Measurements from ENCODE around the gene NCAN.
A peak's percentile ranks its signal among the peaks of the same experiment; 100 is the strongest.
"Not testable (repeated sequence)": the region's sequence is repeated elsewhere in the genome, so short reads cannot be mapped to it uniquely, and the experiment has no call there.

The NCAN gene

DNA sequence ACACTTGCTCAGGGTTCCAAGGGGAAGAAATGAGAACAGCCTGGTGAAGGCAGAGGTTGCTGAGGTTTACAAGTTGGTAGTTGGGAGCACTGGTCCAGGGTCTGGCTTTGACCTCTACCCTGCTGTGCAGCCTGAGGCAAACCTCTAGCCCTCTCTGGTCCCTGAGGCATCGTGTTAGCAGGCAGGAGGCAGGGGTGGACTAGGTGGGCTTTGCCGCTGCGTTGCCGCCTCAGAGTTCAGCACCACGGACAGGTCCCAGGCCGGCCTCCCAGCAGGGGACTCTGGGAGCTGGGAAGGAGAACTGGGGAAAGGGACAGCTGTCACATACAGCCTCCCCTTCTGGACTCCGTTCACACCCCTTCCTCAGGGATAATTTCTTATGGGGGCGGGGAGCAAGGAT, 3.1 kb downstream of the NCAN start:
- H3K9me3 ChIP-seq (ENCODE audit: low read depth, low read length), result no peaks in the 10 kb centered on the region
- H3K36me3 ChIP-seq (ENCODE audit: insufficient read depth, low read length), result no peaks in the 10 kb centered on the region
- H3K4me3 ChIP-seq, result no peak overlapping the region
- no peak for DNase-seq (ENCODE audit: low read depth, low spot score)
- H3K27ac ChIP-seq, result no peak overlapping the region
- TF ChIP-seq POLR2AphosphoS5 (IDR thresholded peaks at IDR 0.05; ENCODE audit: borderline replicate concordance, low read depth, low read length), result no peak
- TF ChIP-seq FOXP2 (optimal IDR thresholded peaks at IDR 0.05; ENCODE audit: control extremely low read depth, extremely low read length, insufficient read depth), result no peak
- no peak for TF ChIP-seq EZH2 (IDR thresholded peaks at IDR 0.05)
- H3K9ac ChIP-seq (ENCODE audit: insufficient read length), result no peak overlapping the region

DNA sequence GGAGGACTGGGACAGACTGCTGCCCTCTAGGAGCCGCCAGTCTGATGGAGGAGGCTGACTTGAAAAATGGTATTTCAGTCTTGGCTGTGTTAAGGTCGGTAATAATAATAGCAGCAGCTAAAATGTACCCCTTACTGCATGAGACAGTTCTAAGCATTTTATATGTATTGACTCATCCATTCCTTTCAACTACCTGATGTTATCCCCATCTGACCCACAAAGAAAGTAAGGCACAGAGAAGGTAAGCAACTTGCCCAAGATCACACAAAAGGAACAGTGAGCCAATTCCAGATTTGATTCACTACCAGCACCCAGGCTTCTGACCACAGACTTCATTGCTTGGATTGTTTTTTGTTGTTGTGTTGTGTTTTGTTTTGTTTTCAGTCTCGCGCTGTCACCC, 4.0 kb downstream of the NCAN start:
- Histone ChIP-seq H3K4me3 (no peak overlapping the region), H3K27ac (no peak overlapping the region), H3K36me3 (ENCODE audit: insufficient read depth, low read length) (no peaks in the 10 kb centered on the region), H3K9me3 (ENCODE audit: low read depth, low read length) (no peaks in the 10 kb centered on the region), H3K9ac (ENCODE audit: insufficient read length) (no peak overlapping the region)
- TF ChIP-seq FOXP2 (optimal IDR thresholded peaks at IDR 0.05; ENCODE audit: control extremely low read depth, extremely low read length, insufficient read depth), result no peak
- TF ChIP-seq POLR2AphosphoS5 (IDR thresholded peaks at IDR 0.05; ENCODE audit: borderline replicate concordance, low read depth, low read length), result no peak
- TF ChIP-seq EZH2 (IDR thresholded peaks at IDR 0.05), result no peak
- no peak for DNase-seq (ENCODE audit: low read depth, low spot score)

DNA sequence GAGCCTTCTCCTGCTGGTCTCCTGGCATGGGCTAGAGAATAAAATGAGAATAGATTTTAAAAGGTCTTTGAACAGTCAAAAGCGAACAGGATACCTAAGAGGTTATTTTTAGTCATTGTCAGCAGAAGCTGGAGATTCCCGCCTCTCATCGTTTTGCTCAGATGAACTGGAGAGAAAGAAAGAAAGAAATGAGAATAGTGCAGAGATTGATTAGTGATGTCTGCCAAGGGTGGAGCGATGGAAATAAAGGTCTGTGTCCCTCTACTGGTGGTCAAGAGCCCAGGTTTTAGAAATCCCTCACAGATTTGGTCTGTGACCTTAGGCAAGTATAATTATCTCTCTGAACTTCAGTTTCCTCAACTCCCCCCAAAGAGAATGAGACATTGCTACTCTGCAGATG, 5.3 kb downstream of the NCAN start:
- DNase-seq (ENCODE audit: low read depth, low spot score), result no peak
- Histone ChIP-seq H3K9ac (ENCODE audit: insufficient read length) (no peak overlapping the region), H3K36me3 (ENCODE audit: insufficient read depth, low read length) (no peaks in the 10 kb centered on the region), H3K9me3 (ENCODE audit: low read depth, low read length) (no peaks in the 10 kb centered on the region), H3K4me3 (no peak overlapping the region), H3K27ac (no peak overlapping the region)
- TF ChIP-seq POLR2AphosphoS5 (IDR thresholded peaks at IDR 0.05; ENCODE audit: borderline replicate concordance, low read depth, low read length) (no peak), FOXP2 (optimal IDR thresholded peaks at IDR 0.05; ENCODE audit: control extremely low read depth, extremely low read length, insufficient read depth) (no peak), EZH2 (IDR thresholded peaks at IDR 0.05) (no peak)

DNA sequence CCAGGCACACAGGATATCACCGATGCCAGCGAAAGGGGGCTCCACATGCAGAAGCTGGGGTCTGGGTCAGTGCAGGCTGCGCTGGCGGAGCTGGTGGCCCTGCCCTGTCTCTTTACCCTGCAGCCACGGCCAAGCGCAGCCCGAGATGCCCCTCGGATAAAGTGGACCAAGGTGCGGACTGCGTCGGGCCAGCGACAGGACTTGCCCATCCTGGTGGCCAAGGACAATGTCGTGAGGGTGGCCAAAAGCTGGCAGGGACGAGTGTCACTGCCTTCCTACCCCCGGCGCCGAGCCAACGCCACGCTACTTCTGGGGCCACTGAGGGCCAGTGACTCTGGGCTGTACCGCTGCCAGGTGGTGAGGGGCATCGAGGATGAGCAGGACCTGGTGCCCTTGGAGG, 7.2 kb downstream of the NCAN start:
- TF ChIP-seq FOXP2 (optimal IDR thresholded peaks at IDR 0.05; ENCODE audit: control extremely low read depth, extremely low read length, insufficient read depth) (no peak), POLR2AphosphoS5 (IDR thresholded peaks at IDR 0.05; ENCODE audit: borderline replicate concordance, low read depth, low read length) (no peak)
- H3K36me3 ChIP-seq (ENCODE audit: insufficient read depth, low read length), result no peaks in the 10 kb centered on the region
- H3K27ac ChIP-seq, result no peak overlapping the region
- H3K9me3 ChIP-seq (ENCODE audit: low read depth, low read length), result no peaks in the 10 kb centered on the region
- H3K4me3 ChIP-seq, result no peak overlapping the region
- no peak for DNase-seq (ENCODE audit: low read depth, low spot score)
- no peak overlapping the region for H3K9ac ChIP-seq (ENCODE audit: insufficient read length)

DNA sequence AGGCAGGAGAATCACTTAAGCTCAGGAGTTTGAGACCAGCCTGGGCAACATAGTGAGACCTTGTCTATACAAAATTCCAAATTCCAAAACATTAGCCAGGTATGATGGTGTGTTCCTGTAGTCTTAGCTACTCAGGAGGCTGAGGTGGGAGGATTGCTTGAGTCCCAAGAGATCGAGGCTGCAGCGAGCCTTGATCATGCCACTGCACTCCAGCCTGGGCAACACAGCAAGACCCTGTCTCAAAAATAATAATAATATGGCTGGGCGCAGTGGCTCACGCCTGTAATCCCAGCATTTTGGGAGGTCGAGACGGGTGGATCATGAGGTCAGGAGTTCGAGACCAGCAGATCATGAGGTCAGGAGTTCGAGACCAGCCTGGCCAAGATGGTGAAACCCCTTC, 9.2 kb downstream of the NCAN start:
- not testable (repeated sequence) for DNase-seq (ENCODE audit: low read depth, low spot score); H3K27ac ChIP-seq; H3K9me3 ChIP-seq (ENCODE audit: low read depth, low read length); H3K9ac ChIP-seq (ENCODE audit: insufficient read length); H3K4me3 ChIP-seq; H3K36me3 ChIP-seq (ENCODE audit: insufficient read depth, low read length)

DNA sequence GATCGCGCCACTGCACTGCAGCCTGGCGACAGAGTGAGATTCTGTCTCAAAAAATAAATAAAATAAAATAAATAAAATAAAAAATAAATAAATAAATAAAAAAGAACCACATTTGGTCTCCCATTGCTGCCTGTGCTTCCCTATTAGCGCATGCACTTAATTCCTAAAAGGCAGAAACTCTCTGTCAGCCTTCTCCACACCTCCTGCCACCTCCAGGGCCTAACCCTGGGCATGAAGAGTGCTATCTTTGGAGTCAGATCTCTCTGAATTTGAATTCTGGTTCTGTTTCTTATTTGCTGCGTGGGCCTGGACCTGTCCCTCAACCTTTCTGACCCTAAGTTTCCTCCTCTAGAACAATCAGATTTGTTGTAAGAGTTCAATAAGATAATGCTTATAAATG, 11.3 kb downstream of the NCAN start:
- H3K36me3 ChIP-seq (ENCODE audit: insufficient read depth, low read length), result no peaks in the 10 kb centered on the region
- no peak overlapping the region for H3K9ac ChIP-seq (ENCODE audit: insufficient read length)
- H3K27ac ChIP-seq, result no peak overlapping the region
- no peak overlapping the region for H3K4me3 ChIP-seq
- TF ChIP-seq POLR2AphosphoS5 (IDR thresholded peaks at IDR 0.05; ENCODE audit: borderline replicate concordance, low read depth, low read length), result no peak
- no peak for TF ChIP-seq EZH2 (IDR thresholded peaks at IDR 0.05)
- no peak for TF ChIP-seq FOXP2 (optimal IDR thresholded peaks at IDR 0.05; ENCODE audit: control extremely low read depth, extremely low read length, insufficient read depth)
- no peak for DNase-seq (ENCODE audit: low read depth, low spot score)
- H3K9me3 ChIP-seq (ENCODE audit: low read depth, low read length), result no peaks in the 10 kb centered on the region

DNA sequence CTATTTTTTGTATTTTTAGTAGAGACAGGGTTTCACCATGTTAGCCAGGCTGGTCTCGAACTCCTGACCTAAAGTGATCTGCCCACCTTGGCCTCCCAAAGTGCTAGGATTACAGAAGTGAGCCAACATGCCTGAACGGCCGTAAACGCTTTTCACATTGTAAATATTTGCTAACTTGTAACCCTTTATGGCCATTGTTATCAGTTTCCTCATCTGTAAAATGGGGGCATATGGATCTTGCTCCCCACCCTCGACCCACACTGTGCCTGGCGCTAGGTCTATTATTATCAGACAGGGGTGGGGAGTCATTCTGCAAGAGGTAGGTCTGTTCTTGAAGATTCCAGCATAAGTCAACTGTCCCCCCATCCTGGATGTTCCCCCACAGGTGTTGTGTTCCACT, 11.9 kb downstream of the NCAN start:
- Histone ChIP-seq H3K9ac (ENCODE audit: insufficient read length) (no peak overlapping the region), H3K27ac (no peak overlapping the region), H3K9me3 (ENCODE audit: low read depth, low read length) (no peaks in the 10 kb centered on the region), H3K4me3 (no peak overlapping the region), H3K36me3 (ENCODE audit: insufficient read depth, low read length) (no peaks in the 10 kb centered on the region)
- DNase-seq (ENCODE audit: low read depth, low spot score), result no peak
- TF ChIP-seq POLR2AphosphoS5 (IDR thresholded peaks at IDR 0.05; ENCODE audit: borderline replicate concordance, low read depth, low read length) (no peak), FOXP2 (optimal IDR thresholded peaks at IDR 0.05; ENCODE audit: control extremely low read depth, extremely low read length, insufficient read depth) (no peak), EZH2 (IDR thresholded peaks at IDR 0.05) (no peak)

DNA sequence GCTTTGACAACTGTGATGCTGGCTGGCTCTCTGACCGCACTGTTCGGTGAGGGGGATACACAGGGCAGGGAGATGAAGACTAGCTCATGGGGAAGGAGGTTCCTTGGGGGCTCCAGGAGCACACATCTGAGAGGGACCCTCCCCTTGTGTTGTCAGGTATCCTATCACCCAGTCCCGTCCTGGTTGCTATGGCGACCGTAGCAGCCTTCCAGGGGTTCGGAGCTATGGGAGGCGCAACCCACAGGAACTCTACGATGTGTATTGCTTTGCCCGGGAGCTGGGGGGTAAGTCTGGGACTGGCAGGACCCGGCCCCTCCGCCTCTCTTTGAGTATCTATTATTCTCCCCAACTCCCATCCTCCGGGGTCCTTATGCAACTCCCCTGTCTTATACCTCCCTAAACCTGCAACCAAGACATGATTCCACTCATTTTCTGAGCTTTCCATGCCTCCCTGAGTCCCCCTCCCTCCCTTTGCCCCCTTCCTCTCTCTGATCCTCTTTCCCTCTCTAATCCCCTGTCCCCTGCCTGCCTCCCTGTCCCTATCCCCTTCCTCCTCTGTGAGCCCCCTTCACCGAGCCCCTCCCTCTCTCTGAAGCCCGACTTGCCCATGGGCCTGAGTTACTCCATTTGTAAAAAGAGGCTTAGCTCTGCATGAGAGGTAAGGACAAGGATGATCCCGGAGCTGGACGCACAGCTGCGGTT, 12.5 kb downstream of the NCAN start:
- H3K27ac ChIP-seq, result no peak overlapping the region
- no peak overlapping the region for H3K4me3 ChIP-seq
- H3K9ac ChIP-seq (ENCODE audit: insufficient read length), result no peak overlapping the region
- no peaks in the 10 kb centered on the region for H3K36me3 ChIP-seq (ENCODE audit: insufficient read depth, low read length)
- TF ChIP-seq FOXP2 (optimal IDR thresholded peaks at IDR 0.05; ENCODE audit: control extremely low read depth, extremely low read length, insufficient read depth) (no peak), POLR2AphosphoS5 (IDR thresholded peaks at IDR 0.05; ENCODE audit: borderline replicate concordance, low read depth, low read length) (no peak), EZH2 (IDR thresholded peaks at IDR 0.05) (no peak)
- H3K9me3 ChIP-seq (ENCODE audit: low read depth, low read length), result no peaks in the 10 kb centered on the region
- no peak for DNase-seq (ENCODE audit: low read depth, low spot score)

DNA sequence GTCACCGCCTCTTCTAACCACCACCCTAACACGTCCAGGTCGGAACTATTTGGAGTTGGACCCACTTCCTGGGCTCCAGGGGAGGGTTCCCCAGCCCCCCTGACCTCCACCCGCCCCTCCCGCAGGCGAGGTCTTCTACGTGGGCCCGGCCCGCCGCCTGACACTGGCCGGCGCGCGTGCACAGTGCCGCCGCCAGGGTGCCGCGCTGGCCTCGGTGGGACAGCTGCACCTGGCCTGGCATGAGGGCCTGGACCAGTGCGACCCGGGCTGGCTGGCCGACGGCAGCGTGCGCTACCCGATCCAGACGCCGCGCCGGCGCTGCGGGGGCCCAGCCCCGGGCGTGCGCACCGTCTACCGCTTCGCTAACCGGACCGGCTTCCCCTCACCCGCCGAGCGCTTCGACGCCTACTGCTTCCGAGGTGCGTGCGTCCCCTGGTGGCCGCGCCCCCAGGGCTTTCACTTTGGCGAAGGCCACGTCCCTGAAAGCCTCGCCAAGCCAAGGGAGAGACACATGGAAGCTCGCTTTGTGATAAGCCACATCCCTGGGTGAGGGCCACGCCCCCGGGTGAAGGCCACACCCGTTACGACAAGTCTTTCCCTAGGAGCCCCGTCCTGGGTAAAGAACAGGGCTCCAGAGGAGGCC, 13.2 kb downstream of the NCAN start:
- H3K9me3 ChIP-seq (ENCODE audit: low read depth, low read length), result no peaks in the 10 kb centered on the region
- H3K4me3 ChIP-seq, result peak overlapping the region; percentile 57
- no peak for DNase-seq (ENCODE audit: low read depth, low spot score)
- H3K27ac ChIP-seq, result no peak overlapping the region
- H3K9ac ChIP-seq (ENCODE audit: insufficient read length), result no peak overlapping the region
- H3K36me3 ChIP-seq (ENCODE audit: insufficient read depth, low read length), result no peaks in the 10 kb centered on the region
- no peak for TF ChIP-seq FOXP2 (optimal IDR thresholded peaks at IDR 0.05; ENCODE audit: control extremely low read depth, extremely low read length, insufficient read depth)
- TF ChIP-seq POLR2AphosphoS5 (IDR thresholded peaks at IDR 0.05; ENCODE audit: borderline replicate concordance, low read depth, low read length), result no peak
- no peak for TF ChIP-seq EZH2 (IDR thresholded peaks at IDR 0.05)

All from SK-N-MC (cell line).